Calu3 (cell line): ENCODE data around the gene NPC1. TPM values are rescaled to one million over a fixed set of nuclear protein-coding genes. Genes with fewer than 3 reads are reported as not detected.
"Not testable (repeated sequence)": the region's sequence is repeated elsewhere in the genome, so short reads cannot be mapped to it uniquely, and the experiment has no call there.

Source experiments
- BruUV-seq: library from RNA; stranded (reverse); fragments of 400-500 nt; replicated peaks from 2 replicates; lab custom pipeline; 2021; lab: Mats Ljungman, UMichigan
- CTCF ChIA-PET: fragments of 300-600 bp; sonication (Branson Sonifier 250); formaldehyde crosslinking; loops from one replicate; lab custom pipeline; 2022; ENCODE audit warnings: antibody characterized with exemption; lab: Charles Lee
- DNase-seq: peaks from one replicate; pipeline ENCODE4 v3.0.0; 2022
- H3K27ac Mint-ChIP-seq: one replicate; pipeline ENCODE4 v1.8.0; 2022; ENCODE audit warnings: mixed read lengths; ENCODE audit not compliant: unreplicated experiment
- H3K27me3 Mint-ChIP-seq: one replicate; pipeline ENCODE4 v1.8.0; 2022; ENCODE audit warnings: mixed read lengths; ENCODE audit not compliant: unreplicated experiment
- H3K36me3 Mint-ChIP-seq: one replicate; pipeline ENCODE4 v1.8.0; 2022; ENCODE audit warnings: mild to moderate bottlenecking, moderate library complexity, mixed read lengths; ENCODE audit not compliant: insufficient read depth, unreplicated experiment
- H3K4me1 Mint-ChIP-seq: one replicate; pipeline ENCODE4 v1.8.0; 2022; ENCODE audit warnings: mild to moderate bottlenecking, low read depth, mixed read lengths; ENCODE audit not compliant: unreplicated experiment
- H3K4me3 Mint-ChIP-seq: one replicate; pipeline ENCODE4 v1.8.0; 2022; ENCODE audit warnings: mild to moderate bottlenecking, low read depth, moderate library complexity, mixed read lengths; ENCODE audit not compliant: unreplicated experiment
- H3K9me3 Mint-ChIP-seq: one replicate; pipeline ENCODE4 v1.8.0; 2022; ENCODE audit warnings: low read depth, mixed read lengths; ENCODE audit not compliant: unreplicated experiment
- CTCF ChIP-seq: fragments of 200-600 bp; IDR thresholded peaks from one replicate; pipeline ENCODE4 v1.8.0; 2022; ENCODE audit warnings: antibody characterized with exemption; ENCODE audit not compliant: unreplicated experiment
- intact Hi-C: fragments of 100-400 bp; cut with micrococcal nuclease; formaldehyde crosslinking; loops from one replicate; pipeline ENCODE4 v1.10.0; 2022; ENCODE audit not compliant: unreplicated experiment
- total RNA-seq: library from RNA; stranded (reverse); gene quantifications from 2 replicates; pipeline ENCODE4 v1.2.3, GENCODE V29; 2022

Gene NPC1
- total RNA-seq, 1 experiment from 2014 or later = 84.7 TPM

- H3K27ac Mint-ChIP-seq = no peak overlapping the region
- H3K4me1 Mint-ChIP-seq = peaks cover 8% of the 10 kb centered on the region
- no peak for TF ChIP-seq CTCF
- no peaks in the 10 kb centered on the region for H3K27me3 Mint-ChIP-seq
- H3K4me3 Mint-ChIP-seq = no peak overlapping the region
- intact Hi-C loops = no loop called here
- H3K9me3 Mint-ChIP-seq = no peaks in the 10 kb centered on the region
- CTCF ChIA-PET = interaction anchor here (0.6 kb wide), 1 partner anchor 51 kb away, joined by 4 read pairs; no protein-coding TSS in a partner anchor
- no peak for DNase-seq
- H3K36me3 Mint-ChIP-seq = peaks cover 82% of the 10 kb centered on the region
- BruUV-seq = no TSS peak
Observed at GRCh38 chr18:23560186-23560585, 26.1 kb downstream of the NPC1 start.

GRCh38 chr18:23557511-23557910, 28.8 kb downstream of the NPC1 start:
- H3K36me3 Mint-ChIP-seq = peaks cover 73% of the 10 kb centered on the region

GRCh38 chr18:23556145-23556780, 30.0 kb downstream of the NPC1 start:
- intact Hi-C loops = no loop called here
- H3K27ac Mint-ChIP-seq = no peak overlapping the region
- no peaks in the 10 kb centered on the region for H3K27me3 Mint-ChIP-seq
- no TSS peak for BruUV-seq
- no peak for DNase-seq
- no peaks in the 10 kb centered on the region for H3K9me3 Mint-ChIP-seq
- peaks cover 67% of the 10 kb centered on the region for H3K36me3 Mint-ChIP-seq
- TF ChIP-seq CTCF = no peak
- CTCF ChIA-PET = no interaction called here
- peaks cover 10% of the 10 kb centered on the region for H3K4me1 Mint-ChIP-seq
- no peak overlapping the region for H3K4me3 Mint-ChIP-seq

More at GRCh38 chr18:23557511-23557910, 28.8 kb downstream of the NPC1 start:
- BruUV-seq, H3K27ac Mint-ChIP-seq, CTCF ChIA-PET, H3K27me3 Mint-ChIP-seq, intact Hi-C loops, H3K4me1 Mint-ChIP-seq, H3K4me3 Mint-ChIP-seq, H3K9me3 Mint-ChIP-seq, DNase-seq: not testable (repeated sequence)

- no peak for TF ChIP-seq CTCF
- Mint-ChIP-seq H3K27me3 (no peaks in the 10 kb centered on the region), H3K9me3 (no peaks in the 10 kb centered on the region), H3K27ac (no peak overlapping the region), H3K4me1 (peaks cover 19% of the 10 kb centered on the region), H3K36me3 (peaks cover 65% of the 10 kb centered on the region), H3K4me3 (no peak overlapping the region)
- DNase-seq = no peak
- CTCF ChIA-PET = no interaction called here
- no TSS peak for BruUV-seq
- intact Hi-C loops = no loop called here
Observed at GRCh38 chr18:23553887-23554286, 32.4 kb downstream of the NPC1 start.

GRCh38 chr18:23552505-23552904, 33.8 kb downstream of the NPC1 start:
- H3K4me3 Mint-ChIP-seq = no peak overlapping the region
- H3K4me1 Mint-ChIP-seq = peaks cover 32% of the 10 kb centered on the region
- no TSS peak for BruUV-seq
- no peak for TF ChIP-seq CTCF
- H3K27ac Mint-ChIP-seq = no peak overlapping the region
- intact Hi-C loops = no loop called here
- no peaks in the 10 kb centered on the region for H3K27me3 Mint-ChIP-seq
- CTCF ChIA-PET = no interaction called here
- H3K9me3 Mint-ChIP-seq = no peaks in the 10 kb centered on the region
- H3K36me3 Mint-ChIP-seq = peaks cover 71% of the 10 kb centered on the region
- DNase-seq = no peak
